NB4 (cell line): Measurements from ENCODE around the gene KRTAP2-2.

Source experiments
- CTCF ChIP-seq: IDR thresholded peaks from one replicate; pipeline ENCODE4 v1.5.1; 2012; ENCODE audit warnings: low read depth, low read length
- MYC ChIP-seq: IDR thresholded peaks from 2 replicates; pipeline ENCODE4 v1.6.1; 2011; ENCODE audit warnings: low read depth, low read length

- TF ChIP-seq MYC, result no peak
- TF ChIP-seq CTCF, result no peak
Observed at GRCh38 chr17:41052566-41052965, 2.5 kb downstream of the KRTAP2-2 start.
